Astrocyte (in vitro differentiated cells and primary cell): ENCODE measurements around the gene PPIE. TPM values are rescaled to one million over a fixed set of nuclear protein-coding genes. Genes with fewer than 3 reads are reported as not detected.
A peak's percentile ranks its signal among the peaks of the same experiment; 100 is the strongest.
"Not testable (repeated sequence)": the region's sequence is repeated elsewhere in the genome, so short reads cannot be mapped to it uniquely, and the experiment has no call there.

ENCODE experiments used
- DNase-seq: peaks from one replicate; pipeline ENCODE4 v3.0.0-alpha.2; 2010; ENCODE audit warnings: low read depth
- FAIRE-seq: peaks from 2 replicates; lab custom pipeline; 2011; peaks lifted over from hg19 to GRCh38; lab: Jason Lieb, UNC
- H2AFZ ChIP-seq: 2 replicates; pipeline ENCODE4 v1.6.0; 2012; ENCODE audit warnings: low read depth, low read length, inconsistent platforms
- H3K27ac ChIP-seq: 2 replicates; pipeline ENCODE4 v1.5.1; 2011; ENCODE audit warnings: low read depth, low read length, inconsistent platforms
- H3K27me3 ChIP-seq: 2 replicates; pipeline ENCODE4 v1.6.0; 2011; ENCODE audit warnings: low read length, inconsistent platforms; ENCODE audit not compliant: insufficient read depth
- H3K36me3 ChIP-seq: 2 replicates; pipeline ENCODE4 v1.5.1; 2011; ENCODE audit warnings: low read length, inconsistent platforms; ENCODE audit not compliant: insufficient read depth
- H3K4me1 ChIP-seq: 2 replicates; pipeline ENCODE4 v1.5.1; 2011; ENCODE audit warnings: low read length, inconsistent platforms; ENCODE audit not compliant: insufficient read depth
- H3K4me2 ChIP-seq: 2 replicates; pipeline ENCODE4 v1.6.0; 2012; ENCODE audit warnings: low read length, inconsistent platforms
- H3K4me3 ChIP-seq: 2 replicates; pipeline ENCODE4 v1.5.1; 2011; ENCODE audit warnings: low read depth, mild to moderate bottlenecking, low read length, inconsistent platforms; ENCODE audit not compliant: insufficient read depth
- H3K79me2 ChIP-seq: 2 replicates; pipeline ENCODE4 v1.6.0; 2012; ENCODE audit warnings: mild to moderate bottlenecking, low read length, inconsistent platforms; ENCODE audit not compliant: insufficient read depth
- H3K9ac ChIP-seq: 2 replicates; pipeline ENCODE4 v1.6.0; 2012; ENCODE audit warnings: mild to moderate bottlenecking, low read length, inconsistent platforms
- H3K9me3 ChIP-seq: 2 replicates; pipeline ENCODE4 v1.5.1; 2012; ENCODE audit warnings: low read depth, mild to moderate bottlenecking, low read length, inconsistent platforms; ENCODE audit not compliant: insufficient read depth
- H4K20me1 ChIP-seq: 2 replicates; pipeline ENCODE4 v1.6.0; 2012; ENCODE audit warnings: low read length, inconsistent platforms; ENCODE audit not compliant: insufficient read depth
- H3K27ac Mint-ChIP-seq: one replicate; pipeline ENCODE4 v1.8.0; 2021; ENCODE audit warnings: mild to moderate bottlenecking, mixed read lengths; ENCODE audit not compliant: unreplicated experiment
- H3K27me3 Mint-ChIP-seq: one replicate; pipeline ENCODE4 v1.8.0; 2021; ENCODE audit warnings: low read depth, mixed read lengths; ENCODE audit not compliant: unreplicated experiment
- H3K36me3 Mint-ChIP-seq: one replicate; pipeline ENCODE4 v1.8.0; 2021; ENCODE audit warnings: low read depth, mixed read lengths; ENCODE audit not compliant: unreplicated experiment
- H3K4me1 Mint-ChIP-seq: one replicate; pipeline ENCODE4 v1.8.0; 2021; ENCODE audit warnings: low read depth, mixed read lengths; ENCODE audit not compliant: unreplicated experiment
- H3K4me3 Mint-ChIP-seq: one replicate; pipeline ENCODE4 v1.8.0; 2021; ENCODE audit warnings: mild to moderate bottlenecking, moderate library complexity, mixed read lengths; ENCODE audit not compliant: unreplicated experiment
- H3K9me3 Mint-ChIP-seq: one replicate; pipeline ENCODE4 v1.8.0; 2021; ENCODE audit warnings: mild to moderate bottlenecking, mixed read lengths; ENCODE audit not compliant: unreplicated experiment
- EZH2 ChIP-seq: IDR thresholded peaks from 2 replicates; pipeline ENCODE4 v1.6.1; 2012; ENCODE audit warnings: mild to moderate bottlenecking, low read length, inconsistent platforms; ENCODE audit not compliant: insufficient read depth
- total RNA-seq: library from RNA; stranded (reverse); gene quantifications from 2 replicates; pipeline ENCODE4 v1.2.1, GENCODE V29; 2021
- TF ChIP-seq, protein P1 (sequence below): IDR thresholded peaks from 2 replicates; pipeline ENCODE4 v1.5.1; 2011; ENCODE audit warnings: low read depth, mild to moderate bottlenecking, inconsistent platforms, low read length, moderate library complexity; ENCODE audit not compliant: insufficient read depth

Gene PPIE
- total RNA-seq, 1 donor from 2014 or later: 33.7 TPM

DNA sequence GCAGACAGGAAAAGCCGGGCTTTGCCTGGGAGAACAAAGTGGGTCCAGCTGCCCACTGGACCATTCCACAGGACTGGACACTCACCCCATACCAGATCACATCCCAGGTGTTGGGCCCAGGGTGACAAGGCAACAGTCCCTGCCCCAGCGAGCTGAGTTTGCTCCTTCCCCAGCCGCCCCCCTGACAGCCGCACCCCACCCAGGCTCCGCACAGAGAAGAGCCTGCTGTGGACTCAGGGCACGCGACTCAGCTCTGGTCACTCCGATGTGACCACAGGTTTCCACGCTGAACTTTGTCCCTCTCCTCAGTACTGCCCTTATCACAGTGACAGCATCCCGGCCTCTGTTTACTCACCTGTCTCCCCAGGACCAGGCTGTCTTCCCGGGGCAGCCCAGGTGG lies 48.8 kb downstream of the PPIE start:
- no peaks in the 10 kb centered on the region for H3K36me3 ChIP-seq
- H3K79me2 ChIP-seq: no peaks in the 10 kb centered on the region
- no peak overlapping the region for H3K9ac ChIP-seq
- H3K4me3 ChIP-seq: no peak overlapping the region
- FAIRE-seq: no peak
- H3K9me3 ChIP-seq: no peaks in the 10 kb centered on the region
- no peak overlapping the region for H3K27ac ChIP-seq
- DNase-seq: no peak
- H3K4me1 ChIP-seq: no peaks in the 10 kb centered on the region
- Mint-ChIP-seq H3K27ac (no peak overlapping the region), H3K4me1 (peaks cover 1% of the 10 kb centered on the region), H3K4me3 (peak overlapping the region; percentile 64), H3K36me3 (peaks cover 2% of the 10 kb centered on the region), H3K27me3 (peaks cover 53% of the 10 kb centered on the region), H3K9me3 (peaks cover under 1% of the 10 kb centered on the region)
- H3K4me2 ChIP-seq: no peak overlapping the region
- TF ChIP-seq EZH2: peak; percentile 40
- TF ChIP-seq, protein P1, sequence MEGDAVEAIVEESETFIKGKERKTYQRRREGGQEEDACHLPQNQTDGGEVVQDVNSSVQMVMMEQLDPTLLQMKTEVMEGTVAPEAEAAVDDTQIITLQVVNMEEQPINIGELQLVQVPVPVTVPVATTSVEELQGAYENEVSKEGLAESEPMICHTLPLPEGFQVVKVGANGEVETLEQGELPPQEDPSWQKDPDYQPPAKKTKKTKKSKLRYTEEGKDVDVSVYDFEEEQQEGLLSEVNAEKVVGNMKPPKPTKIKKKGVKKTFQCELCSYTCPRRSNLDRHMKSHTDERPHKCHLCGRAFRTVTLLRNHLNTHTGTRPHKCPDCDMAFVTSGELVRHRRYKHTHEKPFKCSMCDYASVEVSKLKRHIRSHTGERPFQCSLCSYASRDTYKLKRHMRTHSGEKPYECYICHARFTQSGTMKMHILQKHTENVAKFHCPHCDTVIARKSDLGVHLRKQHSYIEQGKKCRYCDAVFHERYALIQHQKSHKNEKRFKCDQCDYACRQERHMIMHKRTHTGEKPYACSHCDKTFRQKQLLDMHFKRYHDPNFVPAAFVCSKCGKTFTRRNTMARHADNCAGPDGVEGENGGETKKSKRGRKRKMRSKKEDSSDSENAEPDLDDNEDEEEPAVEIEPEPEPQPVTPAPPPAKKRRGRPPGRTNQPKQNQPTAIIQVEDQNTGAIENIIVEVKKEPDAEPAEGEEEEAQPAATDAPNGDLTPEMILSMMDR: no peak
- no peaks in the 10 kb centered on the region for H4K20me1 ChIP-seq
- no peak overlapping the region for H2AFZ ChIP-seq
- H3K27me3 ChIP-seq: peaks cover 28% of the 10 kb centered on the region

DNA sequence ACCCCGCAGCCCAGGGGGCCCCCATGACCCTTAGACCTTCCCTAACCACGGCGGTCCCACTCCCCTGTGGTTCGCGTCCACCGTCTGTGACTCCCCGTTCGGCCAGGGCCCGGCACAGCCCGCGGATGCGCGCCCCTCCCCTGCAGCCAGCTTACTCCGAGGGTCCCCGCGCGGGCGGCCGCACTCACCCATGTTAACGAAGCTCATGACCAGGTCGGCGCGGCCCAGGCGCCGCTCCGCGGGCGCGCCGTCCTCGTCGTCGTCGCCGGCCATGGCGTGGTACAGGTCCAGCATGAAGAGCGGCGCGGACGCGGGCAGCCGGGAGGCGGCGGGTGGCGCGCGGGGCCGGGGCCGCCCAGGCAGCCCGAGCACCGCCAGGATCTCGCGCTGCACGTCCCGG lies 49.3 kb downstream of the PPIE start:
- H3K4me1 Mint-ChIP-seq, H3K36me3 ChIP-seq, H4K20me1 ChIP-seq, H3K4me3 ChIP-seq, FAIRE-seq, H3K9me3 Mint-ChIP-seq, DNase-seq, H3K27ac Mint-ChIP-seq, H3K4me3 Mint-ChIP-seq, H3K9ac ChIP-seq, H3K9me3 ChIP-seq, H2AFZ ChIP-seq, H3K4me1 ChIP-seq, H3K27ac ChIP-seq, H3K36me3 Mint-ChIP-seq, H3K4me2 ChIP-seq, H3K79me2 ChIP-seq: not testable (repeated sequence)
- peaks cover 53% of the 10 kb centered on the region for H3K27me3 Mint-ChIP-seq
- TF ChIP-seq EZH2: peak; percentile 12
- peaks cover 30% of the 10 kb centered on the region for H3K27me3 ChIP-seq

DNA sequence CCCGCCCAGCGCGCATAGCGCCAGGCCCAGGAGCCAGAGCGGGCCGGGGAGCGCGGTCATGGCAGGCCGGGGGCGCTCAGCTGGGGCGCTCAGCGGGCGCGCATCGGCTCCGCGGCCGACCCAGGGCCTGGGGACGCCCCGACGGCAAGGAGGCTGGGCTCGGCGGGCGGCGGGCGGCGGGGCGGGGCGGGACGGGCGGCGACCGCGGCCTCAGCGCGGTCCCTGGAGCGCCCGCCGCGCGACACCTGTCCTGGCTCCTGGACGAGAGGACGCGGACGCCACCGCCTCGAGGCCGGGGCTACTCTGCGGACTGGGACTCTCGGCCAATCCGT lies 49.7 kb downstream of the PPIE start:
- Histone ChIP-seq H3K4me3 (no peak overlapping the region), H2AFZ (no peak overlapping the region), H3K27ac (no peak overlapping the region), H4K20me1 (no peaks in the 10 kb centered on the region), H3K36me3 (no peaks in the 10 kb centered on the region), H3K4me2 (peak overlapping the region; percentile 67), H3K79me2 (no peaks in the 10 kb centered on the region), H3K9ac (no peak overlapping the region), H3K9me3 (no peaks in the 10 kb centered on the region), H3K27me3 (peaks cover 30% of the 10 kb centered on the region), H3K4me1 (no peaks in the 10 kb centered on the region)
- Mint-ChIP-seq H3K4me3 (no peak overlapping the region), H3K4me1 (peaks cover 1% of the 10 kb centered on the region), H3K27me3 (peaks cover 53% of the 10 kb centered on the region), H3K27ac (no peak overlapping the region), H3K36me3 (peaks cover 2% of the 10 kb centered on the region), H3K9me3 (peaks cover 3% of the 10 kb centered on the region)
- DNase-seq (no peak), FAIRE-seq (no peak)
- TF ChIP-seq EZH2: no peak
- TF ChIP-seq, protein P1: no peak
